IMR-90 (cell line): Measurements from ENCODE around the gene IRGQ. TPM values are rescaled to one million over a fixed set of nuclear protein-coding genes. Genes with fewer than 3 reads are reported as not detected.

ENCODE experiments used
- ATAC-seq: fragments of 200-7000 bp; cut with Tn5 transposase; 2 replicates; pipeline ENCODE4 v1.9.1; 2020; ENCODE audit warnings: low read depth, mild to moderate bottlenecking, moderate library complexity
- BruUV-seq: library from RNA; stranded (reverse); fragments of 400-500 nt; replicated peaks from 2 replicates; lab custom pipeline; 2021; lab: Mats Ljungman, UMichigan
- CTCF ChIA-PET: fragments of 300-600 bp; formaldehyde crosslinking; extraction: SDS; loops from one replicate; lab custom pipeline; 2021; ENCODE audit warnings: antibody characterized with exemption; lab: Yijun Ruan, JAX
- POLR2A ChIA-PET: fragments of 300-600 bp; sonication (Branson Sonifier 250); formaldehyde crosslinking; loops from one replicate; lab custom pipeline; 2022; ENCODE audit warnings: antibody characterized with exemption; ENCODE audit not compliant: unreplicated experiment; lab: Charles Lee
- DNase-seq: peaks from one replicate; pipeline ENCODE4 v3.0.0; 2013
- H2AFZ ChIP-seq: replicated peaks from 2 replicates; pipeline ENCODE3; 2013; ENCODE audit warnings: low read length, mild to moderate bottlenecking; ENCODE audit not compliant: poor library complexity
- H2AK5ac ChIP-seq: 2 replicates; pipeline ENCODE4 v1.6.1; 2013; ENCODE audit warnings: low read depth, low read length, inconsistent platforms
- H2AK9ac ChIP-seq: replicated peaks from 2 replicates; pipeline ENCODE3; 2013; ENCODE audit warnings: mild to moderate bottlenecking, low read depth, low read length, moderate library complexity; ENCODE audit not compliant: poor library complexity
- H2BK120ac ChIP-seq: 2 replicates; pipeline ENCODE4 v1.6.1; 2013; ENCODE audit warnings: low read depth, low read length, inconsistent platforms
- H2BK15ac ChIP-seq: 3 replicates; pipeline ENCODE4 v1.6.1; 2013; ENCODE audit warnings: low read depth, low read length, inconsistent platforms
- H2BK20ac ChIP-seq: 2 replicates; pipeline ENCODE4 v1.6.1; 2013; ENCODE audit warnings: low read depth, mild to moderate bottlenecking, inconsistent platforms, low read length, moderate library complexity
- H2BK5ac ChIP-seq: 2 replicates; pipeline ENCODE4 v1.6.1; 2013; ENCODE audit warnings: mild to moderate bottlenecking, low read depth, low read length, inconsistent platforms; ENCODE audit not compliant: poor library complexity, severe bottlenecking
- H3K14ac ChIP-seq: replicated peaks from 2 replicates; pipeline ENCODE4 v1.6.1; 2013; ENCODE audit warnings: low read depth, low read length, inconsistent platforms
- H3K18ac ChIP-seq: 2 replicates; pipeline ENCODE4 v1.6.1; 2013; ENCODE audit warnings: low read depth, low read length, control low read depth
- H3K23ac ChIP-seq: 2 replicates; pipeline ENCODE4 v1.6.1; 2013; ENCODE audit warnings: low read depth, low read length, inconsistent platforms
- H3K27ac ChIP-seq: 2 replicates; pipeline ENCODE4 v1.5.1; 2013; ENCODE audit warnings: mild to moderate bottlenecking, control low read depth, low read length; ENCODE audit not compliant: insufficient read depth
- H3K27me3 ChIP-seq: 2 replicates; pipeline ENCODE4 v1.6.1; 2013; ENCODE audit warnings: low read length; ENCODE audit not compliant: control insufficient read depth, insufficient read depth
- H3K36me3 ChIP-seq: 2 replicates; pipeline ENCODE4 v1.6.1; 2013; ENCODE audit warnings: low read length, mixed read lengths; ENCODE audit not compliant: control insufficient read depth, insufficient read depth
- H3K4ac ChIP-seq: 2 replicates; pipeline ENCODE4 v1.6.1; 2013; ENCODE audit warnings: low read depth, low read length, inconsistent platforms
- H3K4me1 ChIP-seq: 2 replicates; pipeline ENCODE4 v1.6.1; 2013; ENCODE audit warnings: low read length, mixed read lengths; ENCODE audit not compliant: control insufficient read depth, insufficient read depth
- H3K4me2 ChIP-seq: 2 replicates; pipeline ENCODE4 v1.6.1; 2013; ENCODE audit warnings: low read depth, mild to moderate bottlenecking, control low read depth, low read length, moderate library complexity
- H3K4me3 ChIP-seq: 2 replicates; pipeline ENCODE4 v1.5.1; 2013; ENCODE audit warnings: low read depth, mild to moderate bottlenecking, control low read depth, low read length, moderate library complexity; ENCODE audit not compliant: insufficient read depth
- H3K56ac ChIP-seq: 2 replicates; pipeline ENCODE4 v1.6.1; 2013; ENCODE audit warnings: low read length, inconsistent platforms; ENCODE audit not compliant: insufficient read depth; ENCODE audit errors: extremely low read depth
- H3K79me1 ChIP-seq, 2 experiments: 2 replicates each; pipeline ENCODE4 v1.6.1; 2013; ENCODE audit warnings: low read length in 2 of 2, inconsistent platforms in 1 of 2, low read depth in 1 of 2
- H3K9ac ChIP-seq: 2 replicates; pipeline ENCODE4 v1.6.1; 2013; ENCODE audit warnings: low read depth, low read length, control low read depth
- H3K9me1 ChIP-seq: 2 replicates; pipeline ENCODE4 v1.6.1; 2013; ENCODE audit warnings: low read length, inconsistent platforms; ENCODE audit not compliant: insufficient read depth
- H3K9me3 ChIP-seq: 2 replicates; pipeline ENCODE4 v1.6.1; 2013; ENCODE audit warnings: low read length; ENCODE audit not compliant: control insufficient read depth, insufficient read depth
- H4K20me1 ChIP-seq: 2 replicates; pipeline ENCODE4 v1.6.1; 2013; ENCODE audit warnings: low read length, inconsistent platforms; ENCODE audit not compliant: insufficient read depth
- H4K5ac ChIP-seq: 2 replicates; pipeline ENCODE4 v1.6.1; 2013; ENCODE audit warnings: mild to moderate bottlenecking, low read depth, low read length, control low read depth
- H4K8ac ChIP-seq, 2 experiments: 2 replicates each; pipeline ENCODE4 v1.6.1; 2013; ENCODE audit warnings: low read depth in 2 of 2, low read length in 2 of 2, control low read depth in 1 of 2, inconsistent platforms in 1 of 2
- H4K91ac ChIP-seq: 2 replicates; pipeline ENCODE4 v1.6.1; 2013; ENCODE audit warnings: low read depth, low read length, inconsistent platforms; ENCODE audit not compliant: insufficient read depth
- BHLHE40 ChIP-seq: fragments of 150-350 bp; IDR thresholded peaks from 2 replicates; pipeline ENCODE4 v1.6.1; 2016; ENCODE audit warnings: mild to moderate bottlenecking, low read depth, low read length
- CEBPB ChIP-seq: IDR thresholded peaks from 2 replicates; pipeline ENCODE4 v1.6.1; 2012; ENCODE audit warnings: low read depth, low read length, improper control_type of control experiment
- CHD1 ChIP-seq: IDR thresholded peaks from 2 replicates; pipeline ENCODE4 v1.6.1; 2012; ENCODE audit warnings: low read depth, low read length, improper control_type of control experiment
- CTCF ChIP-seq: conservative IDR thresholded peaks from 2 replicates; pipeline ENCODE4 v1.5.1; 2012; ENCODE audit warnings: mild to moderate bottlenecking, low read depth, low read length, improper control_type of control experiment
- FOS ChIP-seq: fragments of 150-350 bp; IDR thresholded peaks from 2 replicates; pipeline ENCODE4 v1.6.1; 2016; ENCODE audit warnings: low read depth, low read length
- MAZ ChIP-seq: IDR thresholded peaks from 2 replicates; pipeline ENCODE4 v1.6.1; 2012; ENCODE audit warnings: low read depth, mild to moderate bottlenecking, low read length, improper control_type of control experiment, moderate library complexity, borderline replicate concordance
- NFE2L2 ChIP-seq: fragments of 150-350 bp; IDR thresholded peaks from 2 replicates; pipeline ENCODE4 v1.6.1; 2016; ENCODE audit warnings: low read depth, mild to moderate bottlenecking, low read length
- POLR2A ChIP-seq: IDR thresholded peaks from 2 replicates; pipeline ENCODE4 v1.6.1; 2012; ENCODE audit warnings: mild to moderate bottlenecking, low read depth, low read length
- RCOR1 ChIP-seq: IDR thresholded peaks from 2 replicates; pipeline ENCODE4 v1.6.1; 2012; ENCODE audit warnings: mild to moderate bottlenecking, low read length, improper control_type of control experiment; ENCODE audit not compliant: insufficient replicate concordance
- RFX5 ChIP-seq: IDR thresholded peaks from 2 replicates; pipeline ENCODE4 v1.8.0; 2012; ENCODE audit warnings: low read depth, mild to moderate bottlenecking, low read length, moderate library complexity
- whole genome bisulfite sequencing, 2 experiments: methylation state at CpG; one replicate each; pipeline versions ENCODE4 v1.1.5 to v1.1.7; 2013; ENCODE audit warnings: missing lambda C conversion rate in 2 of 2; ENCODE audit not compliant: insufficient read length in 1 of 2; ENCODE audit errors: extremely low coverage in 2 of 2; 5-methylcytosine and 5-hydroxymethylcytosine counted together
- dilution Hi-C: fragments of 300-500 bp; cut with HindIII; formaldehyde crosslinking; loops from one replicate; pipeline ENCODE4 v1.14.3; 2018; ENCODE audit warnings: low sequenced_read_pairs; ENCODE audit not compliant: unreplicated experiment
- in situ Hi-C: fragments of 300-500 bp; cut with MboI; formaldehyde crosslinking; loops from 3 replicates; pipeline ENCODE4 v1.14.3; 2019; ENCODE audit warnings: low sequenced_read_pairs, inconsistent platforms, mixed read lengths
- intact Hi-C: fragments of 100-400 bp; cut with micrococcal nuclease; formaldehyde crosslinking; loops from 2 replicates; pipeline ENCODE4 v1.10.0; 2022
- polyA plus RNA-seq, 3 experiments: library from polyadenylated mRNA; depleted of rRNA; stranded (reverse); fragments of >200 nt; gene quantifications; 2 replicates each; pipeline ENCODE4 v1.2.3, GENCODE V29; 2012; ENCODE audit warnings: low replicate concordance in 1 of 3
- total RNA-seq: library from RNA; depleted of rRNA; stranded (reverse); fragments of >200 nt; gene quantifications from 2 replicates; pipeline ENCODE4 v1.2.3, GENCODE V29; 2012
- TF ChIP-seq, protein P1 (sequence below): fragments of 150-350 bp; IDR thresholded peaks from 2 replicates; pipeline ENCODE4 v1.6.1; 2017; ENCODE audit warnings: mild to moderate bottlenecking, antibody characterized with exemption, low read length, low read depth

Gene IRGQ
- total and polyA plus RNA-seq, 2 of the 4 experiments (the other 2 are of a cell fraction) = 9.0 to 9.9 TPM

GRCh38 chr19:43638214-43638994, 42.5 kb upstream of the IRGQ start:
- BruUV-seq = no TSS peak
- no peak overlapping the region for H3K27ac ChIP-seq
- no peak overlapping the region for H2BK15ac ChIP-seq
- ChIA-PET POLR2A (no interaction called here), CTCF (no interaction called here)
- H3K79me1 ChIP-seq = no peaks in the 10 kb centered on the region
- no peak overlapping the region for H3K56ac ChIP-seq
- H3K14ac ChIP-seq = no peak overlapping the region
- peaks cover 9% of the 10 kb centered on the region for H3K4me1 ChIP-seq
- H3K4me3 ChIP-seq = no peak overlapping the region
- no peak overlapping the region for H2AFZ ChIP-seq
- H3K4ac ChIP-seq = no peak overlapping the region
- in situ Hi-C loops (no loop called here), dilution Hi-C loops (no loop called here), intact Hi-C loops (no loop called here)
- no peak overlapping the region for H2BK120ac ChIP-seq
- no peak overlapping the region for H3K9ac ChIP-seq
- no peaks in the 10 kb centered on the region for H3K9me1 ChIP-seq
- no peaks in the 10 kb centered on the region for H3K36me3 ChIP-seq
- H4K20me1 ChIP-seq = no peaks in the 10 kb centered on the region
- H2BK20ac ChIP-seq = no peak overlapping the region
- no peak overlapping the region for H4K91ac ChIP-seq
- DNase-seq (no peak), ATAC-seq (no peak)
- TF ChIP-seq CHD1 = no peak
- TF ChIP-seq BHLHE40 = no peak
- no peak for TF ChIP-seq RFX5
- no peak for TF ChIP-seq RCOR1
- no peak for TF ChIP-seq CEBPB
- TF ChIP-seq NFE2L2 = no peak
- TF ChIP-seq CTCF = no peak
- no peak for TF ChIP-seq FOS
- TF ChIP-seq, protein P1, sequence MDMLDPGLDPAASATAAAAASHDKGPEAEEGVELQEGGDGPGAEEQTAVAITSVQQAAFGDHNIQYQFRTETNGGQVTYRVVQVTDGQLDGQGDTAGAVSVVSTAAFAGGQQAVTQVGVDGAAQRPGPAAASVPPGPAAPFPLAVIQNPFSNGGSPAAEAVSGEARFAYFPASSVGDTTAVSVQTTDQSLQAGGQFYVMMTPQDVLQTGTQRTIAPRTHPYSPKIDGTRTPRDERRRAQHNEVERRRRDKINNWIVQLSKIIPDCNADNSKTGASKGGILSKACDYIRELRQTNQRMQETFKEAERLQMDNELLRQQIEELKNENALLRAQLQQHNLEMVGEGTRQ = no peak
- no peak for TF ChIP-seq MAZ
- TF ChIP-seq POLR2A = no peak
- no peak overlapping the region for H2AK5ac ChIP-seq
- WGBS, 2 experiments = 52% methylated on average over 2 of the region's 13 CpGs; no CpG with 5 or more reads in 1 of the 2 experiments
- H3K18ac ChIP-seq = no peak overlapping the region
- H3K23ac ChIP-seq = peak overlapping the region; percentile 11; the same call in 1 of the 2 replicates
- no peaks in the 10 kb centered on the region for H3K9me3 ChIP-seq
- no peak overlapping the region for H2BK5ac ChIP-seq
- H4K8ac ChIP-seq = no peak overlapping the region
- no peak overlapping the region for H4K5ac ChIP-seq
- peak overlapping the region; percentile 66 for H2AK9ac ChIP-seq
- H3K4me2 ChIP-seq = no peak overlapping the region
- H3K27me3 ChIP-seq = peaks cover 36% of the 10 kb centered on the region
